ENCODE results near the gene ZNF787. TPM values are rescaled to one million over a fixed set of nuclear protein-coding genes. Genes with fewer than 3 reads are reported as not detected.
A peak's percentile ranks its signal among the peaks of the same experiment; 100 is the strongest.

ZNF787 gene
- total and polyA plus RNA-seq, 2 donors: 13.3 to 30.9 TPM

GRCh38 chr19:56120371-56121179 is 520 bp downstream of the ZNF787 start:
- no peak for DNase-seq (ENCODE audit: extremely low spot score)
- Histone ChIP-seq H3K4me3 (ENCODE audit: low read depth, low read length) (peak overlapping the region; percentile 74), H3K27ac (ENCODE audit: low read depth) (peak overlapping the region; percentile 83), H3K4me1 (ENCODE audit: insufficient read depth) (peaks cover 4% of the 10 kb centered on the region), H3K36me3 (ENCODE audit: insufficient read depth) (no peaks in the 10 kb centered on the region)
- WGBS: under 1% methylated on average over 96 of the region's 99 CpGs

- 15% methylated on average over 8 of the region's 8 CpGs for WGBS
- Histone ChIP-seq H3K27ac (ENCODE audit: low read depth) (peak overlapping the region; percentile 69), H3K4me1 (ENCODE audit: insufficient read depth) (peaks cover 4% of the 10 kb centered on the region), H3K4me3 (ENCODE audit: low read depth, low read length) (peak overlapping the region; percentile 74), H3K36me3 (ENCODE audit: insufficient read depth) (no peaks in the 10 kb centered on the region)
- DNase-seq (ENCODE audit: extremely low spot score): no peak
These were observed 1.1 kb downstream of the ZNF787 start for GRCh38 chr19:56120002-56120370.

- peaks cover 4% of the 10 kb centered on the region for H3K4me1 ChIP-seq (ENCODE audit: insufficient read depth)
- H3K36me3 ChIP-seq (ENCODE audit: insufficient read depth): no peaks in the 10 kb centered on the region
- 24% methylated on average over 16 of the region's 16 CpGs for WGBS
- H3K27ac ChIP-seq (ENCODE audit: low read depth): no peak overlapping the region
- peak overlapping the region; percentile 74 for H3K4me3 ChIP-seq (ENCODE audit: low read depth, low read length)
- no peak for DNase-seq (ENCODE audit: extremely low spot score)
These were observed 1.5 kb downstream of the ZNF787 start for GRCh38 chr19:56119582-56119978.

- peaks cover 1% of the 10 kb centered on the region for H3K36me3 ChIP-seq (ENCODE audit: insufficient read depth)
- whole genome bisulfite sequencing: 46% methylated on average over 8 of the region's 8 CpGs
- H3K4me3 ChIP-seq (ENCODE audit: low read depth, low read length): no peak overlapping the region
- no peak overlapping the region for H3K27ac ChIP-seq (ENCODE audit: low read depth)
- DNase-seq (ENCODE audit: extremely low spot score): no peak
- peaks cover 4% of the 10 kb centered on the region for H3K4me1 ChIP-seq (ENCODE audit: insufficient read depth)
These were observed 2.2 kb downstream of the ZNF787 start for GRCh38 chr19:56118666-56119581.

- Histone ChIP-seq H3K4me1 (ENCODE audit: insufficient read depth) (peaks cover 4% of the 10 kb centered on the region), H3K36me3 (ENCODE audit: insufficient read depth) (peaks cover 1% of the 10 kb centered on the region)
These were observed 3.2 kb downstream of the ZNF787 start for GRCh38 chr19:56117889-56118288.

GRCh38 chr19:56117376-56117884 is 3.7 kb downstream of the ZNF787 start:
- no peak overlapping the region for H3K27ac ChIP-seq (ENCODE audit: low read depth)
- no peak overlapping the region for H3K4me3 ChIP-seq (ENCODE audit: low read depth, low read length)
- 81% methylated on average over 14 of the region's 14 CpGs for WGBS
- no peak for DNase-seq (ENCODE audit: extremely low spot score)
- peaks cover 4% of the 10 kb centered on the region for H3K4me1 ChIP-seq (ENCODE audit: insufficient read depth)
- H3K36me3 ChIP-seq (ENCODE audit: insufficient read depth): peaks cover 1% of the 10 kb centered on the region

More at GRCh38 chr19:56117889-56118288, 3.2 kb downstream of the ZNF787 start:
- no peak for DNase-seq (ENCODE audit: extremely low spot score)
- Histone ChIP-seq H3K4me3 (ENCODE audit: low read depth, low read length) (no peak overlapping the region), H3K27ac (ENCODE audit: low read depth) (no peak overlapping the region)
- WGBS: 67% methylated on average over 9 of the region's 9 CpGs

DNA sequence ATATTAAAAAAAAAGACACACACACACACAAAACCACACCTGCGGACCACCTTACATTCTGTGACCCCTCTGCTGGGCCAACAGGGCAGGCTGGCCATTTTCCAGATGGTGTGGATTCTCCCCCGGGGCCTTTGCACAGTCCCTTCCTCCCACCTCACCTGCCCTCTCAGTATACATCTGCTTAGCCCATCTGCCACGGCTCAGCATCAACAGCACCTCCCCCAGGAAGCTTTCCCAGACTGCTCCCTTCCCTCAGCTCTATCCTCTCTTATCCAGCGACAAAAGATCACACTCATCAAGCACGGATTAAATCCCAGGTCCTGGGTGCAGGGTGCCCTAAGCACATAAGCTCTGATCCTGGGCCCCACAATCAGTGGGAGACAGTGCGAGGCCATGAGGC is 4.5 kb downstream of the ZNF787 start:
- H3K27ac ChIP-seq (ENCODE audit: low read depth): no peak overlapping the region
- no peak for DNase-seq (ENCODE audit: extremely low spot score)
- peaks cover 4% of the 10 kb centered on the region for H3K4me1 ChIP-seq (ENCODE audit: insufficient read depth)
- H3K36me3 ChIP-seq (ENCODE audit: insufficient read depth): peaks cover 1% of the 10 kb centered on the region
- 94% methylated on average over 6 of the region's 6 CpGs for WGBS
- no peak overlapping the region for H3K4me3 ChIP-seq (ENCODE audit: low read depth, low read length)

GRCh38 chr19:56115490-56115889 is 5.6 kb downstream of the ZNF787 start:
- Histone ChIP-seq H3K4me1 (ENCODE audit: insufficient read depth) (peaks cover 4% of the 10 kb centered on the region), H3K36me3 (ENCODE audit: insufficient read depth) (peaks cover 1% of the 10 kb centered on the region)
- WGBS: 94% methylated on average over 21 of the region's 21 CpGs

GRCh38 chr19:56114778-56115110 is 6.4 kb downstream of the ZNF787 start:
- WGBS: 90% methylated on average over 10 of the region's 10 CpGs
- no peak for DNase-seq (ENCODE audit: extremely low spot score)
- Histone ChIP-seq H3K27ac (ENCODE audit: low read depth) (no peak overlapping the region), H3K36me3 (ENCODE audit: insufficient read depth) (peaks cover 1% of the 10 kb centered on the region), H3K4me3 (ENCODE audit: low read depth, low read length) (no peak overlapping the region), H3K4me1 (ENCODE audit: insufficient read depth) (peaks cover 1% of the 10 kb centered on the region)

More at GRCh38 chr19:56115490-56115889, 5.6 kb downstream of the ZNF787 start:
- Histone ChIP-seq H3K4me3 (ENCODE audit: low read depth, low read length) (no peak overlapping the region), H3K27ac (ENCODE audit: low read depth) (no peak overlapping the region)
- DNase-seq (ENCODE audit: extremely low spot score): no peak

DNA sequence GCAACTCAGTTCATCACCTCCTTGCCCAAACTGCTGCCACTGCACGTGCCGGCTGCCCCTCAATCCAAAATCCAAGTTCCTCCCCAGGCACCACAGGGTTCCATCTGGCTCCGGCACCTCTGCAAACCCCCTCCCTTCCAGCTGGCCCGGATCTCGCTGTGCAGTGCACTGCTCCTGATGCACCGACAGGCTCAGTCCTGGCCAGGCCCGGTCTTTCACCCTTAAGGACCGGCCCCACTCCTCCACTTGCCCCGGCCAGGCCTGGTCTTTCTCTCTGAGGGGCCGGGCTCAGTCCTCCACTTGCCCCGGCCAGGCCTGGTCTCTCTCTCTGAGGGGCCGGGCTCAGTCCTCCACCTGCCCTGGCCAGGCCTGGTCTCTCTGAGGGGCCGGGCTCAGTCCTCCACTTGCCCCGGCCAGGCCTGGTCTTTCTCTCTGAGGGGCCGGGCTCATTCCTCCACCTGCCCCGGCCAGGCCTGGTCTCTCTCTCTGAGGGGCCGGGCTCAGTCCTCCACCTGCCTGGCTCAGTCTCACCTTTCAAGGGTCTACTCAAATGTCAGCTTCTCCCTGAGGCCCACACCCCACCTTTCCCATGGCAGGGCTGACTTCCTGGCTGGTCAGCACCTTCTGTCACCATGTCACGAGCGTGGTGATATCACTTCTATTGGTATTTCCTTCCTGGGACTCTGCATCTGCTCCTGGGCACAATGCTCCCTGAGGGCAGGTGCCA is 6.9 kb downstream of the ZNF787 start:
- H3K4me3 ChIP-seq (ENCODE audit: low read depth, low read length): no peak overlapping the region
- WGBS: 82% methylated on average over 19 of the region's 19 CpGs
- no peak overlapping the region for H3K27ac ChIP-seq (ENCODE audit: low read depth)
- no peaks in the 10 kb centered on the region for H3K4me1 ChIP-seq (ENCODE audit: insufficient read depth)
- H3K36me3 ChIP-seq (ENCODE audit: insufficient read depth): peaks cover 1% of the 10 kb centered on the region
- no peak for DNase-seq (ENCODE audit: extremely low spot score)

DNA sequence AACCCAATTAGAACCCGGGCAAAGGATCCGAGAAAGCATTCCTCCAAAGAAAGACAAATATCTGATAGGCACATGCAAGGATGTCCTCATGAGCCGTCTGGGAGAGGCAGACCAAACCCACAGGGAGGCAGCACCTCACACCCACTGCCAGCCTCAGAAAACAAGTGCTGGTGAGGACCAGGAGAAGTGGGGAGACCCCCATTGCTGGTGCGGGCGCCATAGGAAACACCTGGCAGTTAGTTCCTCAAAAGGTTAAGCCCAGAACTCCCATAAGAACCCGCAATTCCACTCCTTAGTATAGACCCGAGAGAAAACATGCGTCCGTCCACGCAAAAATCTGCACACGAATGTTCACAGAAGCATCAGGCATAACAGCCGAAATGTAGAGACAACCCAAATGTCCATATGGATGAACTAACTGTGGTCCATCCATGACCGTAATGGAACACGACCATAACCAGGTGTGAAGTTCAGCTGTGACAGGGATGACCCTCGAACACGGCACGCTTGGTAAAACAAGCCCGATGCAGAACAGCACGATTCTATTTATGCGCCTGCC is 7.9 kb downstream of the ZNF787 start:
- DNase-seq (ENCODE audit: extremely low spot score): no peak
- Histone ChIP-seq H3K27ac (ENCODE audit: low read depth) (no peak overlapping the region), H3K4me3 (ENCODE audit: low read depth, low read length) (no peak overlapping the region), H3K36me3 (ENCODE audit: insufficient read depth) (peaks cover 1% of the 10 kb centered on the region), H3K4me1 (ENCODE audit: insufficient read depth) (peaks cover 2% of the 10 kb centered on the region)
- WGBS: 77% methylated on average over 20 of the region's 20 CpGs

DNA sequence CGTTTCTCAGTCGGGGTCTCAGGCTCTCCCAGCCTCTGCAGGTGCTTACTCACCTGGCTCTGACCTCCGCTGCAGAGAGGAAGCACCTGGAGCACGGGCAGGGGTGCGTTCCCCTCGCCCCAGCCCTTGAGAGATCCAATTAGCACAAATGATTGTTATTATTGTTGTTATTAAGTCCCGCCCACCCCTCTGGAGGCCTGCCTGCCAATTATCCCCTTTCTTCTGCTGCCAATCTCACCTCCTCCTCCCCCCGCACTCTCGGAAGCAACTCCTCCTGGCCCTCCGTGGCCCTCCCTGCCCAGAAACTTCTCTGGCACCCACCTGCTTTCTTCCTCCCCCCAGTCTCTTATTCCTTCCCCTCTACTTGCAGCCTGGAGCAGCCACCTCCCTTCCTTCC is 8.8 kb downstream of the ZNF787 start:
- Histone ChIP-seq H3K4me3 (ENCODE audit: low read depth, low read length) (no peak overlapping the region), H3K36me3 (ENCODE audit: insufficient read depth) (peaks cover 1% of the 10 kb centered on the region), H3K4me1 (ENCODE audit: insufficient read depth) (peaks cover 2% of the 10 kb centered on the region), H3K27ac (ENCODE audit: low read depth) (no peak overlapping the region)
- 67% methylated on average over 10 of the region's 10 CpGs for WGBS
- no peak for DNase-seq (ENCODE audit: extremely low spot score)
